Anterior cingulate cortex (tissue), 58 donors: ENCODE results near the gene ALDH1A2.
"Not testable (repeated sequence)": the region's sequence is repeated elsewhere in the genome, so short reads cannot be mapped to it uniquely, and the experiment has no call there.

Source experiments
- DNase-seq, 58 donors: peaks; one replicate each; lab custom pipeline; 2025; lab: John Stamatoyannopoulos, UW

ALDH1A2 gene

DNA sequence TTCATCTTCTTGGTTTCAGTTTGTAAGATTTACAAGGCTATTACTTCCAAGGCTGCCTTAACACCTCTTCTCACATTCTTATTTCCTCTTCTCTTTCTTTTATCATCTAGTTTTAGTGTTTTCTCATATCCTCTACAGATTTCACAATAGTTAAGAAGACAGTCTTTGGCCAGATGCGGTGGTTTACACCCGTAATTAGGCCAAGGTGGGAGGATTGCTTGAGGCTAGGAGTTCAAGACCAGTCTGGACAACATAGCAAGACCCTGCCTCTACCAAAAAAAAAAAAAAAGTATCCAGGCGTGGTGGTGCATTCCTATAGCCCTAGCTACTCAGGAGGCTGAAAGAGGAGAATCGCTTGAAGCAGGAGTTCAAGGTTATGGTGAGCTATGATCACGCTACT lies 3.5 kb upstream of the ALDH1A2 start:
- no peak for DNase-seq

DNA sequence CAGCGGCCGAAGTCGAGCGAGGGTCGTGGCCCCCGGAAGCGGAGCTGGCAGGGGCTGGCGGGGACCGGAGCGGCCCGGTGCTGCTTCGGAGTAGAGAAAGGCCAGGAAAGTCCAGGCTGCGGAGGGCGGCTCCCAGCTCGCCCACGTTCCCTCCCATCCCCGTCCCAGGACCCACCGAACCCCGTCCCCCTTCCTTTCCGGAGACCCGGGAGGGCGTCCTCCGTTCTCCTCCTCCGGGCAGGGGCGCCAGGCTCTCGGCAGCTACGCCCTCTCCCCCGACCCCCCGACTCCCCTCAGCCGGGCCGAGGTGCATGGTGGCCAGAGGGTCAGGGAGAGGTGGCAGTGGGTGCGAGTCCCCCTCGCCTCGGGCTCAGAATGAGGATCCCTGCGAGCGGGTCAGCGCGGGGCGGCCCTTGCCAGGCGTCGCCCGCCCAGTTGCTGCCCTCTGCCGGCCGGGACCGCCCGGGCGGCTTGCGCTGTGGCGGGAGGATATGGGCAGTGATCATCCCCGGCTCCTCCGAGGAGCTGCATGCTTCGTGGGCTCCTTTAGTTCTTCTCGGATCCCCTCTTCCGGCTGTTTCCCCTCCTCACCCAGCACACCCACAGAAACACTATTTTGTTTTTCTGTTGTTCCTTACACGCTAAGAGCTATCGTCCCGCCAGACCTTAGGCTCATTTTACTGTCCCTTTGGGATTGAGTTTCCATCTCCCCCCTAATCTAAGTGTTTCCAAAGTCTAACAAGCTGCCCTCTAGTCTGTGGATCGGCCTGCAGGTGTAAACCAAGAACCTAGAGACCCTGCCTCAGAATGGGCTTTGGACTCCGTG lies 744 bp upstream of the ALDH1A2 start:
- peak in 24 of 58 donors; percentile 1 to 44 (median 6) for DNase-seq

DNA sequence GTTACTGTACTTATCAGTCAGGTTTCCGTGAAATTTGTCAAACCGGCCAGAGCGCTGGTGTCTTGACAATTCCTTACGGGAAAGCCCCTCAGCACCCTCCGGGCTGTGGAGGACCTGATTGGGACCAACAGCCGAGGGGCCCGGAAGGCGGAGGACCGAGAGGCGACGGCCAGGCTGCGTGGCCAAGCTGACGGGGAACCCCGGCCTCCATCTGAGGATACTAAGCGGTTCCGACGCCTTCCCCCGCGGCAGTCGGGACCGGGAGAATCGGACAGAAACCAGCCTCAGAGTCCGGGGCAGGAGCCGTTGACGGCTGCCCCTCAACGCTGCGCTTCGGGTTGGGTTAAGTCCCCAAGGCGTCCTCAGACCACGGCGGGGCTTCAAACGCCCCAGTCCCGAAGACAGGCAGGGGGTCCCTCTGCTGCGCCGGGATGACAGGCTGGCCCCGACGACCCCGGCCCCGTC lies 499 bp downstream of the ALDH1A2 start:
- no peak for DNase-seq

DNA sequence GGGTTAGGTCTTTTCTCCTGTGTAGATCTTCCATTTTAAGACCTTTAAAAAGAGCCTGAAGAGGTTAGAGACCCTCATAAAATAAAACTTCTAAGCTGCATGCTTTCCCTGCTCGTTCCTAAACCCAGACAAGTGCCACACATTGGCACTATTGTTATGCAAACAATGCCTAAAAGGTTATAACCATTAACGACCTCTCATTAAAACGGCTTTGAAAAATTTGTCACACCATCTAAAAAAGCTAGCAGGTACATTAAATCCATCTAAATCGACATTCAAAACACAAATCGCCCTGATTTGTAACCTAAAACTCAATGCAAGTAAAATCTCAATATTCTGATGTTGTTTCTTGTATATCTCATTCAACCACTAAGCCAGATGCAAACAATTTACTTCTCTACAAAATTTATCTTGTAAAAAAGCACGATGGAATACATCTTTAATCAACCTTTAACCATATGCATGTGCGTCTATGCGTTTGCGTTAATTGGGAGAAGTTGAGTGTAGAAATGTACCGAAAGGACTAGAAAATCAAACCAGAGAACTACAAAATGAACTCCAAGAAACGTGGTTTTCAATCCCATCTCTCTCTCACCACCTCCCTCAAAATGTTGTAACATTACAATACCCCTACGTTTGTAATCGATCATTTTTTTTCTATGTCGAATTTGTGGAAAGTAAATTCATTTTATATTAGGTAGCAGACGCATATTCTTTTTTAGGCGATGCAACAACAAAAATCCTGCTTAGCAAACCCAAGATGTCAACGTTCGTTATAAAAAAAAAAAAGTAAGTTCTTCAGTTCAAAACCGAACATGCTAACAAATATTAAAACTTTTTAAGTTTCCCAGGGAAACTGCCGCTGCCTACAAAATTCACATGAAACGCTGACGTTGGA lies 1.2 kb downstream of the ALDH1A2 start:
- DNase-seq = no peak

DNA sequence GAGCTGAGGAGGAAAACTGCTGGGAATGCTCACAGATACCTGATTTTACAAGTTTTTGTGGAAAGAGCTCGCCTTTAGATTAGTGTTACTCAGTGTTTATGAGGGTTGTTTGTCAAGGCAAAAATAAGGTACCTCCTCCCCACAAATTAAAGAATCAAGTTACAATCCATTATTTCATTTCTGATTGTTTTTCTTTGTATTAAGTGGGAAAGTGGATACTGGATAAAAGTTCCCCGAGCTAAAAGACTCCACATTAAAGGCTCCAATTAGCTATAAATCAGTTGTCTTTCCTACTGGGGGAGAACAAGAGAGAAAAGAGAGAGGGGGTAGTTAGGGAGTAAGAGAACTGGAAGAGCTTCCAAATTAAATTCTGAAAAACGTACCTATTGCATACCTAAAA lies 1.9 kb downstream of the ALDH1A2 start:
- no peak for DNase-seq

DNA sequence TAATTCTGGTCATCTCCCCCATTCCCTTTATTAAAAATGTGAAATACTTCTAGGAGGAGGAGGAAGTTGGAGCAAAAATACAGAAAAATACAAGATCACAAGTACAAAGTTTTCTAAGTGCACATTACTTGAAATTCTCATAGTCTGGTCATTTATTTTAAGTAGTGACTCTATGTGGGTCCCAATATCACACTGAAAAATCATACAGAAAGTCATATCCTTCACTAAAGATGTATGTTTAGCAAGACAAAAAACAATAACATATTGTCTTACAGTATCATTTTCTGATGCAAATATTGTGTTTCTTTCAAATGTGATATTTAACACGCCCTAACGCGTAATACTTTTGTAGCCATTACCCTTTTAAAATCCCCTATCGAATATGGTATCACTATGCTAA lies 2.5 kb downstream of the ALDH1A2 start:
- no peak for DNase-seq

DNA sequence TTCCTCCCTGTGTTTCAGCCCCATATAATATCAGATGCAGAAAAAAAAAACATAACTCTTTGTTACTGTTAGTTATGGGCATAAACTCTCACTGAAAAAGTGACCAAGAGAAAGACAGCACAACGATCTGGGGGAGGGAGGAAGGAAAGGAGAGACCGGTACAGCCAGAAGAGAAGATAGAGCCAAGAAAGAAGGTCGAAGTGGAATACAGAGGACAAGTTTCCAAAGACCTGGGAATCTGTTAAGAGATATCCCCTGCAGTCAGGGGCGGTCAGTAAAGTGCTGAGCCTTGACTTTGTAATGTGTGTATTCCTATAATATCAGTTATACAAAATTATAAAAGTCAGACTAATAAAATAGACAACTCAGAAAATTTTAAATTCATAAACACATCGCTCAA lies 3.3 kb downstream of the ALDH1A2 start:
- DNase-seq = no peak

DNA sequence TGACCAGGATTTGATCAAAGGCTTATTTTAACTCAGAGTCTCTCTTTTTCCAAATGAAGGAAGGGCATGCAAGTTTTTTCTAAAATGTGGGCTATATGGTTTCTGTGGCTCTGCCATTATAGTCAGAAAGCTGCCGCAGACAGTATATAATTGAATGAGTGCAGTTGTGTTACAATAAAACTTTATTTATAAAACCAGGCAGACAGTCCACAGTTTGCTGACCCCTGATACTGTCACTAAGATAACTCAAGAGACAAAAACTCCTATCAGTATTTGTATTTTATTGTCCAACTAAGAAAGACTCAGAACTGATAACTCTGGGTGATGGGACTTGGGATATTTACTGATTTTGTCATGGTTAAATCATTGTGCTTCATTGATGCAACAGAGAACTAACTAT lies 4.9 kb downstream of the ALDH1A2 start:
- no peak for DNase-seq

DNA sequence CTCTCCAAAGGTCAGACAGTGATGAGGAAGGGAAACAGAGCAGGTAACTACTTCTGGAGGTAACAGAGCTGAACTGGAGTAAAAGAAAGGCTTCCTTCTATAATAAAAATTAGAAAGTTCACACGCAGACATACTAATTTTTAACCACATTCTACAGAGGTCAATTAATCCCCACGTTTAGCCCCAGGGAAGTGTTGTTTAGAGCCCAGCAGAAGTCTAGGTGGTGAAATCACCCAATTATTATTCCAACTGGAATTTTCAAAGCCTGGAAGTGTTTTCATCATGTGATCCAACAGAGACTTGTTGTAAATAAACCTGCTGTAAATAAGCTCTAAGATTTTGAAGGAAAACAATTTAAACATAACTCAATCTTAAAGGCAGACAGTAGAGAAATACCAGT lies 6.8 kb downstream of the ALDH1A2 start:
- DNase-seq = no peak

DNA sequence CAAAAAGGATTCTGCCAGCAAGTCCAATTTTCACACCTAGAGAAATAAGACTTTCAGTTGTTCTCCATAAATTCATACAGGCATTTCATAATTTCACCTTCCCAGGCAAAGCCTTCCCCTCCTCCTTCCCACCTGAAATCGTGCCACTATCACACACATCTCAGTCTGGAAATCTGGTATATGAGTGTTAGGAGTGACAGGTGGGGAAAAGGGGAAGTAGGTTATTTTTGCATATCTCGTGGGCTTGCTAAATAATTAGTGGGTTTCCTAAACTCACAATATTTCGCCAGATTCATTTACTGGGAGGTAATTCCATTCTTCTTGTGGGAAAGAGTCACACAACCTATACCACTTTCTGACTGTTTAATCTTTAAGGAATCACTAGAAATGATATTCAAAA lies 7.4 kb downstream of the ALDH1A2 start:
- DNase-seq = no peak

DNA sequence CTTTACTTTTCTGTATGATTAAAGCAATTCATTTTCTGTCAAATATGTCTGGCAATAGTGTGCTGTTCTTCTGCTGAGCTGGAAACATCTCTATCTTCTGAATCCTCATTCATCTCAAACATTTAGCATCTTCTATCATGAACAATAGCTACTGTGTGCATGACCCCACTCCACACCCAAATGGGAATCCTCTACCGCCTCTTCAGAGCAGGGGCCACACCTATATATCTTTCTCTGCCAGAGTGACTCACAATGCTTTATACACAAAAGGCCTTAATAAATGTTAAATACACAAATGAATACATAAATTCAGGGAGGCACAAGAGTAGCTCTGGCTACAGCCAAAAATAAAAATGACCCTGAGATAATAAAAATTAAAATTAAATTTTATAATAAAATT lies 8.0 kb downstream of the ALDH1A2 start:
- DNase-seq = no peak

DNA sequence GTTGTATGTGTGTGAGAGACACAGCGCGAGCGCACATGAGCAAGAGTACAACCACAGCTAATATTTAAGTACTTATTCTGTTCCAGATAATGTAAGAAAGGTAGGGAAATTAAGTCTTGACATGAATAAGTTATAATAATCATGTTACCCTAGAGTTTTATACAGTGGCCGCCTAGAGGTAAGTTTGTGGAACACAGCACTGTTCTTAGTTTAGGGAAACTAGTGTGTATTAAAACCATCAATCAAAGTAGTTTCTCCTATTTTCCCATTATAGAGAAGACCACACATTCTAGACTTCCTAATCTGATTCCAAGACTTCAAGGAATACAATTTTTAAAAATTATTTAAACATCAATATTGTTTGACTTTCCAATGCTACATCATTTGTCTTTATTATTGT lies 9.5 kb downstream of the ALDH1A2 start:
- no peak for DNase-seq

DNA sequence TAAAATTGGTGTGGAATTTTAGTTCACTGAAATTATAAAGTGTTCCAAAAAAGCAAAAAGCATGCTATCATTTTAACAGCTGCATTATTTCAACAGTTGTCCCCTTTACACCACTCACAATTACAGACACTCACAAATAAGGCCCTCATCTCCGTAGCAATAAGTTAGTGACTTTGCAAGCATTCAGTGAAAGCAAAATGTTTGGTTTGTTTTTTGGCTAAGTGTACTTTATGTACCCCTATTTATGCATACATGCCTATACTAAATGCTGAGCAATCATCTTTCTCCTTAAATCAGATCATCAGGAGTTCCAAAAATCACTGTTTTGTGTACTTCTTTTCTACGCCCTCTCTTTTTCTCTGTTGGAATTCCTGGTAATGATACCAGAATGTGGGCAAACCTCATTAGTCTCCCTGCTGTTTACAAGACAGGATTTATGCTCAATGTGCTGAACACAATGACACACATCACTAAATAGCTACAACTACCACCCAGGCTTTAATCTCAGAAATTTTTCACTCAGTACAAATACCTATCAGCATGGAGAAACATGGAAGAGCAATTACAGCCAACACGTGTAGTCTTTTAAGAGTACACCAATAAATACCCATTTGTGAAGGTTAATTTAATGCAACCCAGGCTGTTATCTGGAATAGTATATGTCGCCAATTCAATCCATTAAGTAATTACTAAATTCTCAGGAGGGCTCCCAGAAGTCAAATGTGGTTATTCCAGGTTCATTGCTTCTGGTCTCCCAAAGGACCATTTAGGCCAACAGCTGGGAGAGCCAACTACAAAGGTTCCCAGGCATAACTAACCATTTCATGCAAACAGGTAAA lies 12.0 kb downstream of the ALDH1A2 start:
- no peak for DNase-seq

DNA sequence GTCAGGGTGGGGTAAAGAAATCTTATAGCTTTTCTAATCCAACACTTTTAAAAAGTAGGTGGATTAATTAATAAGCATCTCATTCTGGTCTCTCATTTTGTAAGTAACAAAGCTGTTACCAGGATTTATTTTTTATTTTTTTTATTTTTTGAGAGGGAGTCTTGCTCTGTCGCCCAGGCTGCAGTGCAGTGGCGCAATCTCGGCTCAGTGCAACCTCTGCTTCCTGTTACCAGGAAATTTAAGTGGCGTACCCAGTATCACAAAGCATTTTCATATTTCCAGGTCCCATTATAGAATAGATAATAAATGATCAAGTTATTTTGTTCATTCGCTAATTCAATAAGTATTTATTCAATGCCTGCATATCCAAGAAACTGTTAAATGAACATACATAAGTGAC lies 13.2 kb downstream of the ALDH1A2 start:
- DNase-seq = no peak

DNA sequence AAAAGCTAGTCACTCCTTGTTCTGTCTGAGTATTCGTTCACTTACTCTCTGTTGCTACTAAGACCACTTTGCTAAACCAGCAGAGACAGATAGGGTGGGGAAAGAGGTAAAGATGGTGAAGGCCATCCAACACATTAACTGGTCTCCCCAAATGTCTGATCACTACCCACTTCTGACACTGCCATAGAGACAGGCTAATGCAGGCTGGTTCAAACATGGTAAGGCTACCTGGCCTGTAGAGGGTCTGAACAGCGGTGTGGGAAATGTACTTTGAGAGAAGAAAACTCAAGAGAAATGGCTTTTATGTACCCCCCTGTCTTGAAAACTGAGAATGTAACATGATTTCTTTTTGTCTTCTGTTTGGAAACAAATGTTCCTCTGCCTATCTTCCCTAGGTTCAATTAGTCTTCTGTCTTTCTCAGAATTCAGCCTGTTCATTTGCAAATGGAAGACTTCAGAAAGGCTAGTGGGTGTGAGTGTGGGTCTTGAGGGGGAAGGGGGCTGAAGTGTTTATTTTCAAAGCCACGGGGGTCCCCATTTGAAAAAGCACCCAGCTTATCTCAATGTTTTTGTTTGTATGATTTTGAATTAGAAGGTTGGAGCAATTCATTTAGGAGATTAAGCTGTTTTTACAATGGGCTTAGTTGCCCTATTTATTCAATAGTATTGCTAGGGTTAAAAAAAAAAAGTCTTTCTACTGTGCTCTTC lies 15.8 kb downstream of the ALDH1A2 start:
- no peak for DNase-seq

DNA sequence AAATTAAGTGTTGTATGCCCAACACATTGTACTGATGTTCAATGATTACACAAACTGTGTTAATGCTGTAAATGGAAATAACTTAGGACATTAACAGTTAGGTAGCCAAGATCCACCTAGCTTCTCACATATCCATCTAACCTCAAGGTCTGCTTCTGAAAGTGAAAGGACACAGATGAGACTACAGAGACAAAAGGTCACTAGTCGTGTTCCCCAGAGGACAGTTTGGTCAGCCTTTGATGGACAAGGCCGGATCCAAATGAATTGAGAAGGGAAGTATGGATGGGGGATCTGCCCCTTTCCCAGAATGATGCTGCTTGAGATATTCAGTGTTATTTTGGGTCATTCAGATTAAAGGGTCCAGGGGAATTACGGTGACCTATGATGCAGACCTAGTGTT lies 17.2 kb downstream of the ALDH1A2 start:
- DNase-seq = no peak

DNA sequence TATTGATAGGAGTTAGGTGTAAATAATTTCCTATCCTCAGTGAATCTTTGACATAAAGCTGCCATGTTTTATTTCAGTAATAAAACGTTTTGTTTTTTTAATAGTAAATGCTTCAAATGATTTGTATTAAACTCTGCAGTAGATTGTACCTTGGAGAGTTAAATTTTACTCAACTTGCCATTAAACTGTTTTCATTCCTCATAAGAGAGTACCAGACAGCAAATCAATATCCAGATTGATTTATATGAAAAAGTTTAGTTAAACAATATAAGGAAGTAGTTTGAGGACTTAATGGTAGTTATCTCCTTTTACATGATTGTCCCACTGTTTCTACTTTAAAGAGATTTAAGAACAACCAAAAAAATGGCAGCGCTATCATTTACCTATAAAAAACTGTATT lies 18.4 kb downstream of the ALDH1A2 start:
- DNase-seq = no peak

DNA sequence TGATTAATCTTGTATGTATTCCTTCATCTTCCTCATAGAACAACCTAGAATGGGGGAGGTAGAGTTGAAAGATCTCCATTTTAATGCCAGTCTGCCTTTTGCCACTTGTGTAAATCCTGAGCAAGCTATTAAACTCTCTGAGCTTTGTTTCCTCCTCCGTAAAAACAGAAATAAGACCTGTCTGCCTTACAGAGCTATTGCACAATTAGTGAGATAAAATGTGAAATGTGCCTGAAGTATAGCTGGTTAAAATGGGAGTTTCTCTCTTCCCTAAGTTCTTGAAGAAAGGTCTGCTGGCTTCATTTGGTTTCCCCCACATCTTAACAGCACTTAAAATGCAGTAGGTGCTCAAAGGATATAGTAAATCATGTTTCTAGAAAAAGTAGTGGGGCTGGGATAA lies 19.0 kb downstream of the ALDH1A2 start:
- no peak for DNase-seq

DNA sequence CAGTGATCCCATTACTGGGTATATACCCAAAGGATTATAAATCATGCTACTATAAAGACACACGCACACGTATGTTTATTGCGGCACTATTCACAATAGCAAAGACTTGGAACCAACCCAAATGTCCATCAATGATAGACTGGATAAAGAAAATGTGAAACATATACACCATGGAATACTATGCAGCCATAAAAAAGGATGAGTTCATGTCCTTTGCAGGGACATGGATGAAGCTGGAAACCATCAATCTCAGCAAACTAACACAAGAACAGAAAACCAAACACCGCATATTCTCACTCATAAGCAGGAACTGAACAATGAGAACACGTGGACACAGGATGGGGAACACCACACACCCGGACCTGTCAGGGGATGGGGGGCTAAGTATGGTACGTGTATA lies 20.1 kb downstream of the ALDH1A2 start:
- DNase-seq = not testable (repeated sequence)

DNA sequence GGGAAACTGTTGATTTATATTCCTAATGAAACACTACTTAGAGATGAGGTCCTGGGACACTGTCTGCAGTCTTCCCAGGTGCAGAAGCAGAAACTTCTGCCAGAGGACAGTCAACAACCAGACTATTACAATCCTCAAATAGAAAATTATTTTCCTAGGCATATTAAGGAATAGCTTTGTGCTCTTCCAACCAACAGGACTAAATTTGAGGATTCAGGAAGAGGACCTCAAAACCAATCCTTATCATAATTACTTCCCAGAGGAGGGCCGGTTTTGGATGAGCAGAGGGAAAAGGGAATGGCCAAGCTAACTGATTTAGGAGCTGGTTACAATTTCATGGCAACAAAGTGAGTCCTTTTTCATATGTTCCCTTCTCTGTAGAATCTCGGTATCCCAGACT lies 21.0 kb downstream of the ALDH1A2 start:
- no peak for DNase-seq
